SHP77 (cell line): ENCODE results near the gene SNRNP200.
A peak's percentile ranks its signal among the peaks of the same experiment; 100 is the strongest.

Source experiments
- DNase-seq, 2 experiments: peaks; one replicate each; lab custom pipeline; 2025; lab: John Stamatoyannopoulos, UW

SNRNP200 gene

GRCh38 chr2:96305091-96305978 is at the start of gene SNRNP200:
TSS of gene SNRNP200 (minus strand) at chr2:96305546. CDS start at chr2:96305437, 109 bp downstream.
- DNase-seq: peak; percentile 85 to 87

- DNase-seq: no peak
These were observed 49.1 kb upstream of the SNRNP200 start for GRCh38 chr2:96354492-96354891.

GRCh38 chr2:96353606-96354101 is 48.3 kb upstream of the SNRNP200 start:
- no peak for DNase-seq

GRCh38 chr2:96353032-96353561 is 47.8 kb upstream of the SNRNP200 start:
- DNase-seq: peak; percentile 82 to 91

- no peak for DNase-seq
These were observed 42.0 kb upstream of the SNRNP200 start for GRCh38 chr2:96347395-96347794.

GRCh38 chr2:96345868-96346462 is 40.6 kb upstream of the SNRNP200 start:
- no peak for DNase-seq

- DNase-seq: no peak
These were observed 40.1 kb upstream of the SNRNP200 start for GRCh38 chr2:96345438-96345837.

GRCh38 chr2:96344011-96344410 is 38.7 kb upstream of the SNRNP200 start:
- DNase-seq: no peak

- DNase-seq: no peak
These were observed 36.7 kb upstream of the SNRNP200 start for GRCh38 chr2:96342085-96342484.

GRCh38 chr2:96341641-96342040 is 36.3 kb upstream of the SNRNP200 start:
- no peak for DNase-seq

- no peak for DNase-seq
These were observed 35.4 kb upstream of the SNRNP200 start for GRCh38 chr2:96340493-96341414.

GRCh38 chr2:96336873-96337272 is 31.5 kb upstream of the SNRNP200 start:
- no peak for DNase-seq

GRCh38 chr2:96336104-96336775 is 30.9 kb upstream of the SNRNP200 start:
- no peak for DNase-seq

- no peak for DNase-seq
These were observed 28.4 kb upstream of the SNRNP200 start for GRCh38 chr2:96333708-96334107.

- DNase-seq: no peak
These were observed 25.1 kb upstream of the SNRNP200 start for GRCh38 chr2:96330407-96330806.

- DNase-seq: no peak
These were observed 24.5 kb upstream of the SNRNP200 start for GRCh38 chr2:96329874-96330273.

GRCh38 chr2:96329456-96329855 is 24.1 kb upstream of the SNRNP200 start:
- DNase-seq: no peak

GRCh38 chr2:96326990-96327820 is 21.9 kb upstream of the SNRNP200 start:
- DNase-seq: no peak

- no peak for DNase-seq
These were observed 21.2 kb upstream of the SNRNP200 start for GRCh38 chr2:96326564-96326963.

- DNase-seq: no peak
These were observed 20.5 kb upstream of the SNRNP200 start for GRCh38 chr2:96325884-96326255.
